WTC11 (cell line): ENCODE measurements around the gene KIF21A. TPM values are rescaled to one million over a fixed set of nuclear protein-coding genes. Genes with fewer than 3 reads are reported as not detected.

Source experiments
- ATAC-seq: fragments of 200-7000 bp; cut with Tn5 transposase; 2 replicates; pipeline ENCODE4 v1.10.0; 2021; ENCODE audit warnings: mild to moderate bottlenecking, moderate library complexity
- CTCF ChIA-PET: fragments of 300-600 bp; sonication (Branson Sonifier 250); formaldehyde crosslinking; loops from one replicate; lab custom pipeline; 2021; ENCODE audit warnings: antibody characterized with exemption; lab: Charles Lee
- POLR2A ChIA-PET: fragments of 350-600 bp; sonication (Branson Sonifier 250); formaldehyde crosslinking; loops from one replicate; lab custom pipeline; 2021; ENCODE audit warnings: antibody characterized with exemption; lab: Charles Lee
- DNase-seq: peaks from one replicate; pipeline ENCODE4 v3.0.0; 2021; ENCODE audit warnings: low spot score
- H3K27ac Mint-ChIP-seq: 2 replicates; pipeline ENCODE4 v1.8.0; 2021; ENCODE audit warnings: mixed read lengths
- H3K27me3 Mint-ChIP-seq: 2 replicates; pipeline ENCODE4 v1.8.0; 2021; ENCODE audit warnings: low read depth, mild to moderate bottlenecking, moderate library complexity, mixed read lengths
- H3K36me3 Mint-ChIP-seq: 2 replicates; pipeline ENCODE4 v1.8.0; 2021; ENCODE audit warnings: mixed read lengths
- H3K4me1 Mint-ChIP-seq: 2 replicates; pipeline ENCODE4 v1.8.0; 2022; ENCODE audit warnings: mixed read lengths
- H3K4me3 Mint-ChIP-seq: 2 replicates; pipeline ENCODE4 v1.8.0; 2021; ENCODE audit warnings: mild to moderate bottlenecking, moderate library complexity, mixed read lengths
- H3K9me3 Mint-ChIP-seq: 2 replicates; pipeline ENCODE4 v1.8.0; 2021; ENCODE audit warnings: mixed read lengths
- AR ChIP-seq: fragments of 250-450 bp; sonication (Bioruptor Pico); IDR thresholded peaks from 2 replicates; pipeline ENCODE4 v1.9.0; 2021; ENCODE audit warnings: mild to moderate bottlenecking
- ATF3 ChIP-seq: sonication (generic); formaldehyde crosslinking; conservative IDR thresholded peaks from 2 replicates; pipeline ENCODE4 v1.8.1; 2022; ENCODE audit warnings: mild to moderate bottlenecking, missing genetic modification reagents
- CBFB ChIP-seq: sonication (generic); formaldehyde crosslinking; IDR thresholded peaks from 2 replicates; pipeline ENCODE4 v1.8.1; 2022; ENCODE audit warnings: mild to moderate bottlenecking, low read depth, missing genetic modification reagents
- CDX4 ChIP-seq: fragments of 250-450 bp; sonication (Bioruptor Pico); IDR thresholded peaks from 2 replicates; pipeline ENCODE4 v1.9.0; 2021; ENCODE audit warnings: moderate library complexity, mild to moderate bottlenecking, inconsistent platforms, borderline replicate concordance
- CREB1 ChIP-seq: sonication (generic); formaldehyde crosslinking; IDR thresholded peaks from 2 replicates; pipeline ENCODE4 v1.8.0; 2023; ENCODE audit warnings: mild to moderate bottlenecking, missing genetic modification reagents
- E2F5 ChIP-seq: sonication (generic); formaldehyde crosslinking; IDR thresholded peaks from 2 replicates; pipeline ENCODE4 v1.8.1; 2022; ENCODE audit warnings: mild to moderate bottlenecking, moderate library complexity, missing genetic modification reagents
- ETV6 ChIP-seq: sonication (generic); formaldehyde crosslinking; IDR thresholded peaks from 2 replicates; pipeline ENCODE4 v1.8.1; 2022; ENCODE audit warnings: mild to moderate bottlenecking, missing genetic modification reagents
- FOXJ3 ChIP-seq: sonication (generic); formaldehyde crosslinking; IDR thresholded peaks from 2 replicates; pipeline ENCODE4 v1.9.0; 2021; ENCODE audit warnings: missing genetic modification reagents, mild to moderate bottlenecking, borderline replicate concordance
- FOXK1 ChIP-seq: sonication (generic); formaldehyde crosslinking; IDR thresholded peaks from 2 replicates; pipeline ENCODE4 v1.8.0; 2022; ENCODE audit warnings: mild to moderate bottlenecking, moderate library complexity, missing genetic modification reagents
- FOXP4 ChIP-seq: sonication (generic); formaldehyde crosslinking; IDR thresholded peaks from 2 replicates; pipeline ENCODE4 v1.8.0; 2022; ENCODE audit warnings: mild to moderate bottlenecking, missing genetic modification reagents
- IRF1 ChIP-seq: sonication (generic); formaldehyde crosslinking; IDR thresholded peaks from 2 replicates; pipeline ENCODE4 v1.8.0; 2023; ENCODE audit warnings: missing genetic modification reagents
- MAX ChIP-seq: sonication (generic); formaldehyde crosslinking; IDR thresholded peaks from 2 replicates; pipeline ENCODE4 v1.8.0; 2022; ENCODE audit warnings: mild to moderate bottlenecking, missing genetic modification reagents
- MXD4 ChIP-seq: fragments of 250-450 bp; sonication (Bioruptor Pico); IDR thresholded peaks from 2 replicates; pipeline ENCODE4 v1.8.0; 2021; ENCODE audit warnings: mild to moderate bottlenecking, moderate library complexity, borderline replicate concordance
- NFE2L1 ChIP-seq: sonication (generic); formaldehyde crosslinking; IDR thresholded peaks from 2 replicates; pipeline ENCODE4 v1.8.1; 2023; ENCODE audit warnings: missing genetic modification reagents
- OVOL2 ChIP-seq: fragments of 250-450 bp; sonication (Bioruptor Pico); IDR thresholded peaks from 2 replicates; pipeline ENCODE4 v1.9.0; 2021; ENCODE audit warnings: mild to moderate bottlenecking, borderline replicate concordance
- TEAD1 ChIP-seq: sonication (generic); formaldehyde crosslinking; IDR thresholded peaks from 2 replicates; pipeline ENCODE4 v1.8.0; 2022; ENCODE audit warnings: mild to moderate bottlenecking, missing genetic modification reagents
- USF2 ChIP-seq: sonication (generic); formaldehyde crosslinking; IDR thresholded peaks from 2 replicates; pipeline ENCODE4 v1.8.1; 2023; ENCODE audit warnings: mild to moderate bottlenecking, missing genetic modification reagents, moderate library complexity
- ZNF232 ChIP-seq: sonication (generic); formaldehyde crosslinking; IDR thresholded peaks from 2 replicates; pipeline ENCODE4 v1.8.0; 2022; ENCODE audit warnings: mild to moderate bottlenecking, missing genetic modification reagents
- total RNA-seq: library from RNA; stranded (reverse); gene quantifications from 3 replicates; pipeline ENCODE4 v1.2.3, GENCODE V29; 2021

The KIF21A gene
- total RNA-seq, 1 experiment from 2014 or later: 34.7 TPM

GRCh38 chr12:39431797-39432196, 11.1 kb downstream of the KIF21A start:
- DNase-seq (no peak), ATAC-seq (no peak)
- Mint-ChIP-seq H3K4me3 (no peak overlapping the region), H3K27me3 (no peaks in the 10 kb centered on the region), H3K36me3 (no peaks in the 10 kb centered on the region), H3K4me1 (peaks cover 5% of the 10 kb centered on the region), H3K27ac (no peak overlapping the region), H3K9me3 (no peaks in the 10 kb centered on the region)
- TF ChIP-seq IRF1 (no peak), FOXK1 (CRISPR knock-in tag) (no peak), NFE2L1 (CRISPR knock-in tag) (no peak), MXD4 (CRISPR knock-in tag) (no peak), CBFB (no peak), TEAD1 (CRISPR knock-in tag) (no peak), FOXP4 (CRISPR knock-in tag) (no peak), AR (CRISPR knock-in tag) (no peak), CREB1 (CRISPR knock-in tag) (no peak), MAX (CRISPR knock-in tag) (no peak), ATF3 (CRISPR knock-in tag) (no peak), ZNF232 (CRISPR knock-in tag) (no peak), USF2 (CRISPR knock-in tag) (no peak), E2F5 (no peak), CDX4 (no peak), ETV6 (CRISPR knock-in tag) (no peak), FOXJ3 (no peak), OVOL2 (no peak)
- ChIA-PET POLR2A (no interaction called here), CTCF (no interaction called here)
